ENCODE measurements around the gene ATP8A1.

The ATP8A1 gene

DNA sequence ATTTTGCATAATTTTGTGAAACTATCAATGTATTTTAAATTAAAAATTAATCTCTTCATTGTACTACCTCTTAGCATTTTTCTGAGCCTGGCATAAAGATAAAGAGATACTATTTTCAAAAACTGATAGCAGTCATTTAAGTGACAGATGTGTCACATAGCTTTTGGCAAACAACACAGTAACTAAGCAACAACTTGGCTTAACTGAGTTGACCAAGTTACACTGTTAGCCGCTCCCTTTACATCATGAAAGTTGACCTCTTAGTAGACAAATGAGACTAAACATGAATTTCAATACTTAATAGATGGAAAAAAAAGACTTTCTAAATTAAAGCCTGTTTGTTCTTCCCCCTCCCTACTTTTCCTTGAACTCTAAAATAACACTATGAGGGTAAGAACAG, 62.0 kb downstream of the ATP8A1 start:
- Histone ChIP-seq H3K9me3 (ENCODE audit: control insufficient read depth in 1 of 2, low read length in 2 of 2) (no peaks in the 10 kb centered on the region), H3K4me3 (ENCODE audit: low read depth in 1 of 2, low read length in 2 of 2) (no peak overlapping the region), H3K36me3 (ENCODE audit: control insufficient read depth in 1 of 2, insufficient read depth in 2 of 2, low read length in 2 of 2) (no peaks in the 10 kb centered on the region), H3K27ac (ENCODE audit: low read length) (no peak overlapping the region), H3K27me3 (ENCODE audit: low read depth, low read length) (no peaks in the 10 kb centered on the region), H3K4me1 (ENCODE audit: control insufficient read depth in 1 of 2, insufficient read depth in 2 of 2, low read length in 2 of 2) (no peaks in the 10 kb centered on the region)

GRCh38 chr4:42588909-42589308, 68.0 kb downstream of the ATP8A1 start:
- Histone ChIP-seq H3K4me3 (ENCODE audit: low read depth in 1 of 2, low read length in 2 of 2) (no peak overlapping the region), H3K36me3 (ENCODE audit: control insufficient read depth in 1 of 2, insufficient read depth in 2 of 2, low read length in 2 of 2) (peaks cover 0 to 15% of the 10 kb centered on the region in 2 donors), H3K4me1 (ENCODE audit: control insufficient read depth in 1 of 2, insufficient read depth in 2 of 2, low read length in 2 of 2) (no peaks in the 10 kb centered on the region), H3K27ac (ENCODE audit: low read length) (no peak overlapping the region), H3K27me3 (ENCODE audit: low read depth, low read length) (no peaks in the 10 kb centered on the region), H3K9me3 (ENCODE audit: control insufficient read depth in 1 of 2, low read length in 2 of 2) (no peaks in the 10 kb centered on the region)

- peaks cover 0 to 19% of the 10 kb centered on the region in 2 donors for H3K36me3 ChIP-seq (ENCODE audit: control insufficient read depth in 1 of 2, insufficient read depth in 2 of 2, low read length in 2 of 2)
- H3K4me3 ChIP-seq (ENCODE audit: low read depth in 1 of 2, low read length in 2 of 2): no peak overlapping the region
- no peaks in the 10 kb centered on the region for H3K27me3 ChIP-seq (ENCODE audit: low read depth, low read length)
- H3K27ac ChIP-seq (ENCODE audit: low read length): no peak overlapping the region
- H3K9me3 ChIP-seq (ENCODE audit: control insufficient read depth in 1 of 2, low read length in 2 of 2): no peaks in the 10 kb centered on the region
- H3K4me1 ChIP-seq (ENCODE audit: control insufficient read depth in 1 of 2, insufficient read depth in 2 of 2, low read length in 2 of 2): no peaks in the 10 kb centered on the region
Measured at GRCh38 chr4:42586775-42587174, 70.1 kb downstream of the ATP8A1 start.

GRCh38 chr4:42579903-42580302, 77.0 kb downstream of the ATP8A1 start:
- Histone ChIP-seq H3K9me3 (ENCODE audit: control insufficient read depth in 1 of 2, low read length in 2 of 2) (no peaks in the 10 kb centered on the region), H3K4me1 (ENCODE audit: control insufficient read depth in 1 of 2, insufficient read depth in 2 of 2, low read length in 2 of 2) (no peaks in the 10 kb centered on the region), H3K27me3 (ENCODE audit: low read depth, low read length) (no peaks in the 10 kb centered on the region), H3K36me3 (ENCODE audit: control insufficient read depth in 1 of 2, insufficient read depth in 2 of 2, low read length in 2 of 2) (peaks cover 0 to 12% of the 10 kb centered on the region in 2 donors), H3K27ac (ENCODE audit: low read length) (no peak overlapping the region), H3K4me3 (ENCODE audit: low read depth in 1 of 2, low read length in 2 of 2) (no peak overlapping the region)

- Histone ChIP-seq H3K9me3 (ENCODE audit: control insufficient read depth in 1 of 2, low read length in 2 of 2) (no peaks in the 10 kb centered on the region), H3K27me3 (ENCODE audit: low read depth, low read length) (no peaks in the 10 kb centered on the region), H3K36me3 (ENCODE audit: control insufficient read depth in 1 of 2, insufficient read depth in 2 of 2, low read length in 2 of 2) (peaks cover 0 to 10% of the 10 kb centered on the region in 2 donors), H3K4me3 (ENCODE audit: low read depth in 1 of 2, low read length in 2 of 2) (no peak overlapping the region), H3K27ac (ENCODE audit: low read length) (no peak overlapping the region), H3K4me1 (ENCODE audit: control insufficient read depth in 1 of 2, insufficient read depth in 2 of 2, low read length in 2 of 2) (no peaks in the 10 kb centered on the region)
Measured at GRCh38 chr4:42578187-42578586, 78.7 kb downstream of the ATP8A1 start.

DNA sequence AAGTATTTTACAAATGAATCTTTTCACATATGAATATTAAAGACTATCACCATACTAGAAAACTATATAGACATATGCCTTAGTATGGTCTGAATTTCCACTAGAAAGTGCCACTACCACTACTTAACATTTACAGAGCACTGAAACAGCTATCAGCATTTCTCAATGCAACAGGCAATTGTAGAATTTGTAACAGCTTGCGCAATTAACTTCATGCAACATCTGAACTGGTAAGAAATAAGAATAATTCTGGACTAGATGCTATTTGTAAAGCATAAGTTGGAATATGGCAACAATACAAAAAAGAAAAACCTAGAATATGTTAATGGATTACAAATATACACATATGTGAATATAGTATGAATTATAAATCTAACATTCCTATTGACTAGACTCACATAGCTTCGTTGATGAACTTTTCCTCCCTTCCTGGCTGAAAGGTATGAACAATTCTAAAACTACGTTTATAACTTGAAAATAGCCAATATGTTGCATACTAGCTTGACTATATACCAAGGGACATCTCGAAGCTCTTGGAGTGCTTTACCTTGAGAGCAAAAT, 82.0 kb downstream of the ATP8A1 start:
- no peak overlapping the region for H3K4me3 ChIP-seq (ENCODE audit: low read depth in 1 of 2, low read length in 2 of 2)
- no peaks in the 10 kb centered on the region for H3K9me3 ChIP-seq (ENCODE audit: control insufficient read depth in 1 of 2, low read length in 2 of 2)
- no peak overlapping the region for H3K27ac ChIP-seq (ENCODE audit: low read length)
- H3K27me3 ChIP-seq (ENCODE audit: low read depth, low read length): no peaks in the 10 kb centered on the region
- peaks cover 0 to 8% of the 10 kb centered on the region in 2 donors for H3K36me3 ChIP-seq (ENCODE audit: control insufficient read depth in 1 of 2, insufficient read depth in 2 of 2, low read length in 2 of 2)
- H3K4me1 ChIP-seq (ENCODE audit: control insufficient read depth in 1 of 2, insufficient read depth in 2 of 2, low read length in 2 of 2): peaks cover 0 to 6% of the 10 kb centered on the region in 2 donors

- no peak overlapping the region for H3K27ac ChIP-seq (ENCODE audit: low read length)
- no peak overlapping the region for H3K4me3 ChIP-seq (ENCODE audit: low read depth in 1 of 2, low read length in 2 of 2)
- no peaks in the 10 kb centered on the region for H3K9me3 ChIP-seq (ENCODE audit: control insufficient read depth in 1 of 2, low read length in 2 of 2)
- H3K4me1 ChIP-seq (ENCODE audit: control insufficient read depth in 1 of 2, insufficient read depth in 2 of 2, low read length in 2 of 2): peaks cover 0 to 6% of the 10 kb centered on the region in 2 donors
- H3K36me3 ChIP-seq (ENCODE audit: control insufficient read depth in 1 of 2, insufficient read depth in 2 of 2, low read length in 2 of 2): peaks cover 0 to 8% of the 10 kb centered on the region in 2 donors
- no peaks in the 10 kb centered on the region for H3K27me3 ChIP-seq (ENCODE audit: low read depth, low read length)
Measured at GRCh38 chr4:42573249-42573648, 83.7 kb downstream of the ATP8A1 start.

DNA sequence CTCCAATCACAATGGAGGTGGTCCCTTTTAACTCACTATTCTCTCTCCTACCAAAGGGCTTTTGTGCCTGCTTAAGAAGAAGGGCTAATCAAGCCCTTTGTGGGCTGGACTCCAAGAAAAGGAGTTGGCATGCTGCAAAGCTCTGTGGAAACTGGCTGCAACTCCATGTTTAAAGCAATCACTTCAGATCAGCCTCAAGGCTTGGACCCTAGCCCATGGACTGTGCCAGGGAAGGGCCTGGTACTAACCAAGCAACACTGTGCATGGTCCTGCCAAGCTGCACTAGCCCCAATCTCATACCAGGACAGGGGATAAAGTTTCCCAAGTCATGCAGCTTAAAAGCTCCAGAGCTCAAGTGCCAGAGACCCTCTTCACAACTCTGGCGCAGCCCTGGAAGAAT, 86.7 kb downstream of the ATP8A1 start:
- no peaks in the 10 kb centered on the region for H3K36me3 ChIP-seq (ENCODE audit: control insufficient read depth in 1 of 2, insufficient read depth in 2 of 2, low read length in 2 of 2)

DNA sequence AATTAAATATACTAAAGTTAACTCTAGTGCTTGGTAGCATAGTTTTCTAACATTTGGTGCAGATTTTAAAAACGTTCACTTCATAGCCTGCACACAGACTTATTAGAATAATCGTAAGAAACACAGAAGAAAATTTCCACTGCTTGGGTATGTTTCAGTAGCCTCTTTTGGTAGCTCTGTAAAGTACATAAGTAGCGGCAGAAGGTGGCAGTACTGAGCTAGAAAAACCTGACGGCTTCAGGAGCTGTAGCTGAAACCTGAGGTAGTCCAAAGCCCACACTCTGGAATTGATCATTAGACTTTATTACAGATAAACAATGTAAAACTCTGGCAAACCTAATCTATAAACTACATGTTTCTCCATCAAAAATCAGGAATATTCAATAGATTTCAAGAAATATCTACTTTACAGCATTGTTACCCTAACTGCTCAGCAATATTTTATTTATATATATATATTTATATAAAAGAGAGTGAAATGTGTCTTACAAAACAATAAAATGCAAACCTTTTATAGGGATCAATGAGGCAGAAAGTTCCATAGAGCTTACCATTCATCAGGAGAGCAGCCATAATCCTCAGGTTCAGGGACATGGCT, 88.2 kb downstream of the ATP8A1 start:
- peaks cover 0 to 6% of the 10 kb centered on the region in 2 donors for H3K4me1 ChIP-seq (ENCODE audit: control insufficient read depth in 1 of 2, insufficient read depth in 2 of 2, low read length in 2 of 2)
- H3K27ac ChIP-seq (ENCODE audit: low read length): no peak overlapping the region
- H3K36me3 ChIP-seq (ENCODE audit: control insufficient read depth in 1 of 2, insufficient read depth in 2 of 2, low read length in 2 of 2): no peaks in the 10 kb centered on the region
- no peaks in the 10 kb centered on the region for H3K9me3 ChIP-seq (ENCODE audit: control insufficient read depth in 1 of 2, low read length in 2 of 2)
- no peaks in the 10 kb centered on the region for H3K27me3 ChIP-seq (ENCODE audit: low read depth, low read length)
- no peak overlapping the region for H3K4me3 ChIP-seq (ENCODE audit: low read depth in 1 of 2, low read length in 2 of 2)

More for the DNA sequence above, 86.7 kb downstream of the ATP8A1 start:
- Histone ChIP-seq H3K9me3 (ENCODE audit: control insufficient read depth in 1 of 2, low read length in 2 of 2) (no peaks in the 10 kb centered on the region), H3K27ac (ENCODE audit: low read length) (no peak overlapping the region), H3K4me1 (ENCODE audit: control insufficient read depth in 1 of 2, insufficient read depth in 2 of 2, low read length in 2 of 2) (peaks cover 0 to 6% of the 10 kb centered on the region in 2 donors), H3K4me3 (ENCODE audit: low read depth in 1 of 2, low read length in 2 of 2) (no peak overlapping the region), H3K27me3 (ENCODE audit: low read depth, low read length) (no peaks in the 10 kb centered on the region)

GRCh38 chr4:42566835-42567234, 90.1 kb downstream of the ATP8A1 start:
- H3K27ac ChIP-seq (ENCODE audit: low read length): no peak overlapping the region

GRCh38 chr4:42562016-42562415, 94.9 kb downstream of the ATP8A1 start:
- no peaks in the 10 kb centered on the region for H3K9me3 ChIP-seq (ENCODE audit: control insufficient read depth in 1 of 2, low read length in 2 of 2)
- no peak overlapping the region for H3K4me3 ChIP-seq (ENCODE audit: low read depth in 1 of 2, low read length in 2 of 2)
- no peak overlapping the region for H3K27ac ChIP-seq (ENCODE audit: low read length)
- H3K4me1 ChIP-seq (ENCODE audit: control insufficient read depth in 1 of 2, insufficient read depth in 2 of 2, low read length in 2 of 2): no peaks in the 10 kb centered on the region
- H3K27me3 ChIP-seq (ENCODE audit: low read depth, low read length): no peaks in the 10 kb centered on the region
- H3K36me3 ChIP-seq (ENCODE audit: control insufficient read depth in 1 of 2, insufficient read depth in 2 of 2, low read length in 2 of 2): peaks cover 0 to 4% of the 10 kb centered on the region in 2 donors

More at GRCh38 chr4:42566835-42567234, 90.1 kb downstream of the ATP8A1 start:
- Histone ChIP-seq H3K9me3 (ENCODE audit: control insufficient read depth in 1 of 2, low read length in 2 of 2) (no peaks in the 10 kb centered on the region), H3K36me3 (ENCODE audit: control insufficient read depth in 1 of 2, insufficient read depth in 2 of 2, low read length in 2 of 2) (peaks cover 0 to 4% of the 10 kb centered on the region in 2 donors), H3K4me1 (ENCODE audit: control insufficient read depth in 1 of 2, insufficient read depth in 2 of 2, low read length in 2 of 2) (peaks cover 0 to 6% of the 10 kb centered on the region in 2 donors), H3K4me3 (ENCODE audit: low read depth in 1 of 2, low read length in 2 of 2) (no peak overlapping the region), H3K27me3 (ENCODE audit: low read depth, low read length) (no peaks in the 10 kb centered on the region)

- Histone ChIP-seq H3K4me1 (ENCODE audit: control insufficient read depth in 1 of 2, insufficient read depth in 2 of 2, low read length in 2 of 2) (no peaks in the 10 kb centered on the region), H3K4me3 (ENCODE audit: low read depth in 1 of 2, low read length in 2 of 2) (no peak overlapping the region), H3K36me3 (ENCODE audit: control insufficient read depth in 1 of 2, insufficient read depth in 2 of 2, low read length in 2 of 2) (peaks cover 0 to 4% of the 10 kb centered on the region in 2 donors), H3K27me3 (ENCODE audit: low read depth, low read length) (no peaks in the 10 kb centered on the region), H3K9me3 (ENCODE audit: control insufficient read depth in 1 of 2, low read length in 2 of 2) (no peaks in the 10 kb centered on the region), H3K27ac (ENCODE audit: low read length) (no peak overlapping the region)
Measured at GRCh38 chr4:42561031-42561430, 95.9 kb downstream of the ATP8A1 start.
